ENCODE results near the gene RASGRP2.
A peak's percentile ranks its signal among the peaks of the same experiment; 100 is the strongest.

RASGRP2 gene

DNA sequence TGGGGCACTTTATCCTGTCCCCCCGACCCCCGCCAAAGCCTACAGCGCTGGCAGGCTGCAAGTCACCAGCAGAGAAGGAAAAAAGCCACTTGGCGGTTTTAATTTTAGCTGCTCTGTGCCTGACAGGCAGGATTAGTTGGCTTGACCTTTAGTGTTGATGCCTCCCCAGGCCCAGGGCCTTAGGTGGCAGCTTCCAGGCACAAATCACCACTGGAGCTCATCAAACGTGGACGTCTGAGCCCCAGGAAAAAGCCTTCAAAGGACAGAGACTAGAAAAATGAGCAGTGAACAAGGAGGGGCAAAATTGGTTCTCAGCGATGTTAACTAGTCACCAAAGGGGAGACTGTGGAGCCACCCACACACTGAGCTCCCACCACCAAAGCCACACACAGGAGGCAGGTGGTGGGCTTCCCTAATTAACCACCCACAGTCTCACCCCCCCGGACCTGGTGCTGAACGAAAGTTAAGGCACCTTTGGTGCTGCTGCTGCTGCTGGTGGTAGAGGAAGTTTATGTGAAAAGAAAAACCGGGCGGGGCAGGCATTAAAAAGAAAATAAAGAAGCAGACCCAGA is 20.2 kb upstream of the RASGRP2 start:
- H3K4me3 ChIP-seq (ENCODE audit: low read depth, low read length), result no peak overlapping the region
- peak overlapping the region; percentile 66 for H3K27ac ChIP-seq
- H3K4me2 ChIP-seq (ENCODE audit: low read length), result no peak overlapping the region
- no peaks in the 10 kb centered on the region for H3K36me3 ChIP-seq (ENCODE audit: control insufficient read depth, insufficient read depth, low read length)
- peaks cover 8% of the 10 kb centered on the region for H3K79me2 ChIP-seq
- no peak overlapping the region for H3K9ac ChIP-seq
- H2AFZ ChIP-seq, result no peak overlapping the region
- TF ChIP-seq, protein P1, sequence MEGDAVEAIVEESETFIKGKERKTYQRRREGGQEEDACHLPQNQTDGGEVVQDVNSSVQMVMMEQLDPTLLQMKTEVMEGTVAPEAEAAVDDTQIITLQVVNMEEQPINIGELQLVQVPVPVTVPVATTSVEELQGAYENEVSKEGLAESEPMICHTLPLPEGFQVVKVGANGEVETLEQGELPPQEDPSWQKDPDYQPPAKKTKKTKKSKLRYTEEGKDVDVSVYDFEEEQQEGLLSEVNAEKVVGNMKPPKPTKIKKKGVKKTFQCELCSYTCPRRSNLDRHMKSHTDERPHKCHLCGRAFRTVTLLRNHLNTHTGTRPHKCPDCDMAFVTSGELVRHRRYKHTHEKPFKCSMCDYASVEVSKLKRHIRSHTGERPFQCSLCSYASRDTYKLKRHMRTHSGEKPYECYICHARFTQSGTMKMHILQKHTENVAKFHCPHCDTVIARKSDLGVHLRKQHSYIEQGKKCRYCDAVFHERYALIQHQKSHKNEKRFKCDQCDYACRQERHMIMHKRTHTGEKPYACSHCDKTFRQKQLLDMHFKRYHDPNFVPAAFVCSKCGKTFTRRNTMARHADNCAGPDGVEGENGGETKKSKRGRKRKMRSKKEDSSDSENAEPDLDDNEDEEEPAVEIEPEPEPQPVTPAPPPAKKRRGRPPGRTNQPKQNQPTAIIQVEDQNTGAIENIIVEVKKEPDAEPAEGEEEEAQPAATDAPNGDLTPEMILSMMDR (IDR thresholded peaks at IDR 0.05), result no peak
- no peaks in the 10 kb centered on the region for H3K27me3 ChIP-seq (ENCODE audit: control insufficient read depth, insufficient read depth, low read length)
- no peaks in the 10 kb centered on the region for H3K9me3 ChIP-seq (ENCODE audit: control insufficient read depth, low read length)
- H3K4me1 ChIP-seq, result peaks cover 15% of the 10 kb centered on the region

DNA sequence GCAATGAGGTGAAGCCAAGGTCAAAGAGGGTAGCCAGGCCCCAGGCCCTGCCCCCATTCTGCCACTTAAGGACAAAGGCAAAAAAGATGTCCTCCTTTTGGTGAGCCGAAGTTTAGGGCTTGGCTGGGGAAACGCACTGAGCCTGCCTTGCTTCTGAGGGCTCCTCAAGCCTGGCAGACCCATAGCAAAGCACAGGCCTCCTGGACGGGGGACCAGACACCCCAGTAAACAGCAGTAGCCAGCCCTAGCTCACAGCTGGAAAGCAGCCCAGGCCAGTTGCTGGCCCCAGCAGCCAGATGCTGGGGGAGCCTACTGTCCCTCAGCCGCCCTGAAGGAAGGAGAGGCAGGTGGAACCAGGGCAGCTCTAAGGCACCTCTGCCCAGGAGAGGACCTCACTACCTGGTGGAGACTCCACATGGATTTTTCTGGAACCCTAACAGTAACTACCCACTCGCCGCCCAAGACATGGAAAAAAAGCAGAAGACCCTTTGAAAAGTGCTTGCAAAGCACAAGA is 19.6 kb upstream of the RASGRP2 start:
- no peaks in the 10 kb centered on the region for H3K27me3 ChIP-seq (ENCODE audit: control insufficient read depth, insufficient read depth, low read length)
- TF ChIP-seq, protein P1 (IDR thresholded peaks at IDR 0.05), result no peak
- H3K4me2 ChIP-seq (ENCODE audit: low read length), result no peak overlapping the region
- peaks cover 8% of the 10 kb centered on the region for H3K79me2 ChIP-seq
- no peak overlapping the region for H3K9ac ChIP-seq
- no peak overlapping the region for H2AFZ ChIP-seq
- H3K27ac ChIP-seq, result peak overlapping the region; percentile 66
- H3K36me3 ChIP-seq (ENCODE audit: control insufficient read depth, insufficient read depth, low read length), result no peaks in the 10 kb centered on the region
- H3K4me1 ChIP-seq, result peaks cover 15% of the 10 kb centered on the region
- no peaks in the 10 kb centered on the region for H3K9me3 ChIP-seq (ENCODE audit: control insufficient read depth, low read length)
- H3K4me3 ChIP-seq (ENCODE audit: low read depth, low read length), result no peak overlapping the region

DNA sequence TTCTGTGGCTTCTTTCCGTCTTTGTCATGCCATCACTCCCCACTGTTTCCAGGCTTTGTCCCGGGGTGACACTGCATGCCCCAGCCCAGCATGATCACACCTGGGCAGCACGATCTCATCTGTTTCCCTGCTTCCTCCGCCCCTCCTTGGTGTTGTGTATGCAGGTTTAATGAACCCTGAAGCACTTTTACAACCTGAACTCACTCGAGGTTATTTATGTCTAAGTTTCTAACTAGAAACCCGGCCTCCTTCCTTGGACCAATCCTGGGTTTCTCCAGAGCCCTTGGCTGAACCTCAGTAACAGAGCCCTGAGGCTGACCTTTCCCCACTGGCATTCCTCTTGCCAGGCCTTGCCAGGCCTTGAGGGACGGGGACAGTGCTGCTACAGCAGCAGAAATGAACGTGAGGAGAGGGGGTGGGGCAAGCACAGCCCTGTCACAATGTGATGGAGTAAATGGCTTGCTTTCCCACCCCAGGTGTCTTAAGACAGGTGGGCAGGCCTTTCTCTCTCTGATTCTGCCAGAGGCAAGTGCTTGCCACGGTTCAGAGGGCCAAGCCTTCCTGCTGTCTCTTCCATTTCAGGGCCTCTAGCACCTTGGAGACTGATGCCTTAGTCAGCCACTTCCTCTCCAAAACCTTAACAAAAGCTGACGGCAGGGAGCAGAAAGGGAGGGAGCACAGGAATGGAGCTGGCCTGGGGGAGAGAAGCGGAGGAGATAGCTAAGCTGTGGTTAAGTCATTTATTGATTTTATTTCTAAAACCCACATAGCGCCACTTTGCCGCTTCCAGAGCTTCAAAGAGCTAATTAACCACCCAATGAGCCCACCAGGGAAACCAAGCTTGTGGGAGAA is 19.0 kb upstream of the RASGRP2 start:
- Histone ChIP-seq H3K4me2 (ENCODE audit: low read length) (peak overlapping the region; percentile 22), H3K4me3 (ENCODE audit: low read depth, low read length) (no peak overlapping the region), H3K36me3 (ENCODE audit: control insufficient read depth, insufficient read depth, low read length) (no peaks in the 10 kb centered on the region), H3K9me3 (ENCODE audit: control insufficient read depth, low read length) (no peaks in the 10 kb centered on the region), H3K79me2 (peaks cover 6% of the 10 kb centered on the region), H2AFZ (no peak overlapping the region), H3K9ac (no peak overlapping the region), H3K4me1 (peaks cover 15% of the 10 kb centered on the region), H3K27ac (peak overlapping the region; percentile 66), H3K27me3 (ENCODE audit: control insufficient read depth, insufficient read depth, low read length) (no peaks in the 10 kb centered on the region)
- TF ChIP-seq, protein P1 (IDR thresholded peaks at IDR 0.05), result no peak

DNA sequence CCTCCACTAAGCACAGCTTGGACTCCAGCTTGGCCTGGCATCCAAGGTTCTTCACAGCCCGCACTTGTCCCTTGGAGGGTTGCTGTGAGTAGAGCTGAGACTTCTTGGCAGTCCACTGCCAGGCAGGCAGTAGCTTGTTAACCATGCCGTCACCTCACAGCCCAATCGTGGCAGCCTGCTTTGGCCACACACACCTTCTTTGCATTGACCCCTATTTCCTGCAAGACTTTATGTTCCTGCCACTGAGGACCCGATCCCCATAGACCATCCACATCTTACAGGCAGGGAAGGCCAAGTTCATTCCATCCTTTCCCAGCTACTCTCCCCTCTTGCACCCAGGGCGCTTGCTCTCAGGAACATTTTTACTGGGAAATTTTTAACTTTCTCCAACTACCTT is 18.3 kb upstream of the RASGRP2 start:
- no peak overlapping the region for H2AFZ ChIP-seq
- H3K4me2 ChIP-seq (ENCODE audit: low read length), result no peak overlapping the region
- H3K9me3 ChIP-seq (ENCODE audit: control insufficient read depth, low read length), result no peaks in the 10 kb centered on the region
- peaks cover 15% of the 10 kb centered on the region for H3K4me1 ChIP-seq
- peaks cover 1% of the 10 kb centered on the region for H3K79me2 ChIP-seq
- H3K27ac ChIP-seq, result peak overlapping the region; percentile 66
- TF ChIP-seq, protein P1 (IDR thresholded peaks at IDR 0.05), result no peak
- no peak overlapping the region for H3K4me3 ChIP-seq (ENCODE audit: low read depth, low read length)
- H3K9ac ChIP-seq, result no peak overlapping the region
- no peaks in the 10 kb centered on the region for H3K36me3 ChIP-seq (ENCODE audit: control insufficient read depth, insufficient read depth, low read length)
- no peaks in the 10 kb centered on the region for H3K27me3 ChIP-seq (ENCODE audit: control insufficient read depth, insufficient read depth, low read length)
